Thoracic aorta (tissue), 2 donors: ENCODE results near the gene GRAP2. TPM values are rescaled to one million over a fixed set of nuclear protein-coding genes. Genes with fewer than 3 reads are reported as not detected.

Experiments
- ATAC-seq: fragments of 150-250 bp; one replicate; pipeline ENCODE4 v1.8.0; 2017; ENCODE audit warnings: low read depth; ENCODE audit not compliant: insufficient number of reproducible peaks, low FRiP score
- DNase-seq: peaks from one replicate; pipeline ENCODE4 v3.0.0-alpha.2; 2020; ENCODE audit warnings: low spot score
- H3K27ac ChIP-seq, 2 donors: fragments of 200-600 bp; sonication (generic); 1 replicate in 1 of 2; 2 replicates in 1 of 2; pipeline ENCODE4 v1.5.1; 2016; ENCODE audit warnings: mild to moderate bottlenecking in 2 of 2, moderate library complexity in 2 of 2
- H3K27me3 ChIP-seq: fragments of 200-600 bp; sonication (generic); replicated peaks from 2 replicates; pipeline ENCODE4 v1.6.0; 2016; ENCODE audit warnings: mild to moderate bottlenecking; ENCODE audit not compliant: insufficient read depth
- H3K36me3 ChIP-seq: fragments of 200-600 bp; sonication (generic); one replicate; pipeline ENCODE4 v1.5.1; 2016
- H3K4me1 ChIP-seq, 2 donors: fragments of 200-600 bp; sonication (generic); 1 replicate in 1 of 2; 2 replicates in 1 of 2; pipeline versions ENCODE4 v1.5.1 to v1.6.0; 2016; ENCODE audit warnings: low read depth in 2 of 2, mild to moderate bottlenecking in 1 of 2; ENCODE audit not compliant: control insufficient read depth in 1 of 2
- H3K4me3 ChIP-seq: fragments of 200-600 bp; sonication (generic); 2 replicates; pipeline ENCODE4 v1.5.1; 2016; ENCODE audit warnings: mild to moderate bottlenecking
- H3K9me3 ChIP-seq: fragments of 200-600 bp; sonication (generic); 2 replicates; pipeline ENCODE4 v1.5.1; 2016
- CTCF ChIP-seq: fragments of 200-600 bp; sonication (generic); IDR thresholded peaks from one replicate; pipeline ENCODE4 v1.5.1; 2019; ENCODE audit warnings: antibody characterized with exemption
- total RNA-seq, 2 donors: library from RNA; depleted of rRNA; stranded (reverse); fragments of >200 nt; gene quantifications; one replicate each; pipeline versions ENCODE4 v1.1.0 to v1.2.3, GENCODE V29; 2016

The GRAP2 gene
- total RNA-seq, 2 donors from 2014 or later: 1.8 TPM

GRCh38 chr22:39980596-39980995 lies 79.7 kb downstream of the GRAP2 start:
- no peak overlapping the region for H3K4me3 ChIP-seq
- H3K27ac ChIP-seq: no peak overlapping the region
- H3K36me3 ChIP-seq: no peaks in the 10 kb centered on the region
- no peaks in the 10 kb centered on the region for H3K4me1 ChIP-seq
- TF ChIP-seq CTCF: no peak
- no peak for DNase-seq
- no peak for ATAC-seq
- H3K9me3 ChIP-seq: no peaks in the 10 kb centered on the region
- H3K27me3 ChIP-seq: no peaks in the 10 kb centered on the region

- no peaks in the 10 kb centered on the region for H3K4me1 ChIP-seq
- no peaks in the 10 kb centered on the region for H3K36me3 ChIP-seq
- no peak for ATAC-seq
- H3K9me3 ChIP-seq: no peaks in the 10 kb centered on the region
- TF ChIP-seq CTCF: no peak
- no peak overlapping the region for H3K27ac ChIP-seq
- DNase-seq: no peak
- no peaks in the 10 kb centered on the region for H3K27me3 ChIP-seq
- no peak overlapping the region for H3K4me3 ChIP-seq
These were observed 82.5 kb downstream of the GRAP2 start for GRCh38 chr22:39983346-39983745.

- no peaks in the 10 kb centered on the region for H3K27me3 ChIP-seq
- ATAC-seq: no peak
- no peaks in the 10 kb centered on the region for H3K9me3 ChIP-seq
- H3K36me3 ChIP-seq: no peaks in the 10 kb centered on the region
- H3K4me1 ChIP-seq: no peaks in the 10 kb centered on the region
- H3K4me3 ChIP-seq: no peak overlapping the region
- no peak for TF ChIP-seq CTCF
- no peak for DNase-seq
- H3K27ac ChIP-seq: no peak overlapping the region
These were observed 83.1 kb downstream of the GRAP2 start for GRCh38 chr22:39984006-39984405.

- no peak overlapping the region for H3K27ac ChIP-seq
- no peak for TF ChIP-seq CTCF
- H3K4me1 ChIP-seq: no peaks in the 10 kb centered on the region
- no peak for ATAC-seq
- H3K27me3 ChIP-seq: no peaks in the 10 kb centered on the region
- DNase-seq: no peak
- H3K4me3 ChIP-seq: no peak overlapping the region
- H3K9me3 ChIP-seq: no peaks in the 10 kb centered on the region
- no peaks in the 10 kb centered on the region for H3K36me3 ChIP-seq
These were observed 83.9 kb downstream of the GRAP2 start for GRCh38 chr22:39984746-39985145.

GRCh38 chr22:39985383-39986035 lies 84.6 kb downstream of the GRAP2 start:
- DNase-seq: no peak
- Histone ChIP-seq H3K9me3 (no peaks in the 10 kb centered on the region), H3K27ac (no peak overlapping the region), H3K4me1 (no peaks in the 10 kb centered on the region), H3K36me3 (no peaks in the 10 kb centered on the region), H3K4me3 (no peak overlapping the region), H3K27me3 (no peaks in the 10 kb centered on the region)
- ATAC-seq: no peak
- no peak for TF ChIP-seq CTCF
